Brain microvascular endothelial cell (primary cell): ENCODE measurements around the gene GRID1.

ENCODE experiments used
- DNase-seq: peaks from one replicate; pipeline ENCODE4 v3.0.0-alpha.2; 2020
- H3K27ac ChIP-seq: fragments of 250-450 bp; sonication (Bioruptor Pico); 2 replicates; pipeline ENCODE4 v1.5.1; 2020; ENCODE audit warnings: mild to moderate bottlenecking, moderate library complexity
- H3K27me3 ChIP-seq: fragments of 250-450 bp; sonication (Bioruptor Pico); replicated peaks from 2 replicates; pipeline ENCODE4 v1.5.1; 2020; ENCODE audit warnings: mild to moderate bottlenecking
- H3K36me3 ChIP-seq: fragments of 250-450 bp; sonication (Bioruptor Pico); replicated peaks from 2 replicates; pipeline ENCODE4 v1.5.1; 2020; ENCODE audit warnings: mild to moderate bottlenecking
- H3K4me3 ChIP-seq: 2 replicates; pipeline ENCODE4 v1.5.1; 2011; ENCODE audit warnings: low read depth, mild to moderate bottlenecking, control low read depth, low read length, moderate library complexity
- in situ Hi-C: cut with HindIII; loops from 2 replicates; pipeline ENCODE4 v1.10.0; 2017; ENCODE audit warnings: low sequenced_read_pairs, low pct_ligation_motif_present
- TF ChIP-seq, protein P1 (sequence below): IDR thresholded peaks from 2 replicates; pipeline ENCODE4 v1.5.1; 2011; ENCODE audit warnings: low read depth, mild to moderate bottlenecking, moderate library complexity, low read length, control low read depth, inconsistent platforms; ENCODE audit errors: missing control alignments

GRID1 gene

DNA sequence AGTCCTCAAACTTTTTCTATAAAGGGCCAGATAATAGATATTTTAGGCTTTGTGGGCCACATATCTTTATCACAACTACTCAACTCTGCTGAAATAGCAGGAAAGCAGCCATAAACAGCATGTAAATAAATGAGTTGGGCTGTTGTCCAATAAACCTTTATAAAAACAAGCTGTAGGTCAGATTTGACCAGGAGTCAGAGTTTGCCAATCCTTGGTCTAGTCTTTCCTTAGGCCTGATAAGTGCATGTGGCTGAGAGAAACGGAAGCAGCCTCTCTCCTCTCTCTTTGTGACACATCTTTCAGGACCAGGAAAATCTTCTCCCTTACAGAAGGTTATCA is 724.5 kb downstream of the GRID1 start:
- peak; percentile 29 for DNase-seq
- no peak overlapping the region for H3K4me3 ChIP-seq
- no peak overlapping the region for H3K27ac ChIP-seq
- TF ChIP-seq, protein P1, sequence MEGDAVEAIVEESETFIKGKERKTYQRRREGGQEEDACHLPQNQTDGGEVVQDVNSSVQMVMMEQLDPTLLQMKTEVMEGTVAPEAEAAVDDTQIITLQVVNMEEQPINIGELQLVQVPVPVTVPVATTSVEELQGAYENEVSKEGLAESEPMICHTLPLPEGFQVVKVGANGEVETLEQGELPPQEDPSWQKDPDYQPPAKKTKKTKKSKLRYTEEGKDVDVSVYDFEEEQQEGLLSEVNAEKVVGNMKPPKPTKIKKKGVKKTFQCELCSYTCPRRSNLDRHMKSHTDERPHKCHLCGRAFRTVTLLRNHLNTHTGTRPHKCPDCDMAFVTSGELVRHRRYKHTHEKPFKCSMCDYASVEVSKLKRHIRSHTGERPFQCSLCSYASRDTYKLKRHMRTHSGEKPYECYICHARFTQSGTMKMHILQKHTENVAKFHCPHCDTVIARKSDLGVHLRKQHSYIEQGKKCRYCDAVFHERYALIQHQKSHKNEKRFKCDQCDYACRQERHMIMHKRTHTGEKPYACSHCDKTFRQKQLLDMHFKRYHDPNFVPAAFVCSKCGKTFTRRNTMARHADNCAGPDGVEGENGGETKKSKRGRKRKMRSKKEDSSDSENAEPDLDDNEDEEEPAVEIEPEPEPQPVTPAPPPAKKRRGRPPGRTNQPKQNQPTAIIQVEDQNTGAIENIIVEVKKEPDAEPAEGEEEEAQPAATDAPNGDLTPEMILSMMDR = no peak
- H3K36me3 ChIP-seq = no peaks in the 10 kb centered on the region
- no peaks in the 10 kb centered on the region for H3K27me3 ChIP-seq
- in situ Hi-C loops = no loop called here

DNA sequence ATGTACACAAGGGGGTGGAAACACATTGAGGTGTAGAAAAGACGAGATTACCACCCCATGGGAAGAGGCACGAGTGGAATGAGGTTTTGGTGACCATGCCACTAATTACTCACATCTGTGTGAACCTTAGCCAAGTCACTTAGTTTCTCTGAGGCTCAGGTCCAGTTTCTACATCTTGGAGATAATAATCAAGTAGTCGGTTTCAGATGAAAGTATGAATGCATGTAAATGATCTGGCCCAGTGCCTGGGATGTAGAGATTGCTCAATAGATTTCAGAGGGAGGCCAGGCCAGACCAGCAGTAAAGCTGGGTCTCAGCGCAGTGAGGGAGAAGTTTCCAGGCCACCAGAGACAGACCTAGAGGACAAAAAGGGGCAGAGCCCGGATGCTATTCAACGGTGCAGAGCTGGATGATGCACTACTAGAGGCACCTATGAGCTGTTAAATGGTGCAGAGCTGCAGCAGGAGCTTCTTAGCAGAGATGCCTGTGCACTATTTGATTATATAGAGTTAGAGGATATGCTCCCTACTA is 725.1 kb downstream of the GRID1 start:
- H3K4me3 ChIP-seq = no peak overlapping the region
- no peak overlapping the region for H3K27ac ChIP-seq
- DNase-seq = peak; percentile 33
- in situ Hi-C loops = no loop called here
- H3K27me3 ChIP-seq = no peaks in the 10 kb centered on the region
- TF ChIP-seq, protein P1 = no peak
- no peaks in the 10 kb centered on the region for H3K36me3 ChIP-seq

DNA sequence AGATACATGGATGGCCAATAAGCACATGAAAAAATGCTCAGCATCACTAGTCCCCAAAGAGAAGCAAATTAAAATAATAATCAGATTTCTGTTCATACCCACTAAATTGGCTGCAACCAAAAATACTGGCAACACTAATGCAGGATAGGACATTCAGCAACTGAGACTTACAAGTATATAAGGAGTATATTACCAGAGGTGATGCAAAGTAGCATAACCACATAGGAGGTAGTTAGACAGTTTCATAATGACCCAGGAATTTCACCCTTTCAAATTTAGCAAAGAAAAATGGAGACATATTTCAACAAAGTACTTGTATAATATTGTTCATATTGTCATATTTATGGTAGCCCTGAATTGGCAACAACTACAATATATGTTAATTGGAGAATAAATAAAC is 727.8 kb downstream of the GRID1 start:
- no peak overlapping the region for H3K4me3 ChIP-seq
- H3K27ac ChIP-seq = no peak overlapping the region
- DNase-seq = no peak
- H3K36me3 ChIP-seq = no peaks in the 10 kb centered on the region
- TF ChIP-seq, protein P1 = no peak
- H3K27me3 ChIP-seq = no peaks in the 10 kb centered on the region
- in situ Hi-C loops = no loop called here

DNA sequence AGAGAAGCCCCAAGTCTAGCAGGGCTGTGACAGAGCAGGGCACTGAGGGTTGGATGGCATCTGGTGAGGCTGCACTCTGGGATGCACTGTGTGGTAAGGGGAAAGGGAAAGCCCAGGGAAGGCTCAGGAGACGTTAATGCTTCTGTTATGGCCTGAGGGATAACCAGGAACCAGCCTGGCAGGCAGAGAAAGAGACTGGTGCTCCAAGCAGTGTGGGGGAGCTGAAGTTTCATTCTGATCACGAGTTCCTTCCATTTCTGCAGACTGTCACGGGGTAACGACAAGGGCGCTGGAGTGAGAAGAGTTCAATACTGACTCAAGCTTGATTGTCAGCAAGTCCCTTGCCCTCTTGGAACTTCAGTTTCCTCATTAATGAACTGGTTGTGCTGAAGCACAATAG is 730.9 kb downstream of the GRID1 start:
- H3K27ac ChIP-seq = no peak overlapping the region
- no peaks in the 10 kb centered on the region for H3K27me3 ChIP-seq
- in situ Hi-C loops = no loop called here
- no peak overlapping the region for H3K4me3 ChIP-seq
- no peak for DNase-seq
- H3K36me3 ChIP-seq = no peaks in the 10 kb centered on the region
- TF ChIP-seq, protein P1 = no peak

DNA sequence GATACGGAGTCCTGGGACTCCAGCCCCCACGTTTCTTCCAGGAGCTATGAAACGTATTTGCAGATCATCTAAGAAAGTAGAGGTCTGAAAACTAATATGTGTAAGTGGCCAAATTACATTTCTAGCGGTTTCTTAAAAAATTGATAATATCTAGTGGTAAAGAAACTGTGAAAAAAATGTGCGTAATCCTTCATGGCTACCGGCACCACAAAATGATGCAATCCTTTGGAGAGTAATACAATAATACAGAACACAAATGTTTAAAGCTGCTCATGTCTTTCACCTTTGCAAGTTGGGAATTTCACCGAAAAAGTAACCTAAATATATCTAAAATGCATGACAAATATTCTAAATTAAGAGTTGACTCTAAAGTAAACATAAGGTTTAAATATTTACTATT is 742.1 kb downstream of the GRID1 start:
- Histone ChIP-seq H3K27ac (no peak overlapping the region), H3K36me3 (no peaks in the 10 kb centered on the region), H3K27me3 (no peaks in the 10 kb centered on the region), H3K4me3 (no peak overlapping the region)
- no peak for DNase-seq
- in situ Hi-C loops = no loop called here
- TF ChIP-seq, protein P1 = no peak

DNA sequence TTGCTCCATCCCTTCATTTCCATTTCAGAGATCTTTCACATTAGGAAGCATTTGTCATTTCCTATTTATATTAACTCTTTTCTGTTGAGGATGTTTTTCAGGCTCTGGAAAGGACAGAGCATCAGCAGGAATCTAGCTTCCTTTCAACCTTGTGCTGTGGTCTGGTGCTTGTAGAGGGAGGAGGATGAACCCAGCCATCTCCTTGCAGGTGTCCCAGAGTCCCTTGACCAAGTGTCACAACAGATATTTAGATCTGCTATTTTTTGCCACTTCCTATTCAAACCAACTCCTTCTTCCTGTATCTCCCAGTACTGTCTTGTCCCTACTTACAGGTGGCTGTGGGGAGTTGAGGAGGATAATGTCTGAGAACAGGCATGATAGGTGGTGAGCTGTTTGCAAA is 742.8 kb downstream of the GRID1 start:
- H3K36me3 ChIP-seq = no peaks in the 10 kb centered on the region
- no peak for DNase-seq
- no peaks in the 10 kb centered on the region for H3K27me3 ChIP-seq
- H3K27ac ChIP-seq = no peak overlapping the region
- in situ Hi-C loops = no loop called here
- no peak overlapping the region for H3K4me3 ChIP-seq
- TF ChIP-seq, protein P1 = no peak
